ENCODE data around the gene GAS2L1. TPM values are rescaled to one million over a fixed set of nuclear protein-coding genes. Genes with fewer than 3 reads are reported as not detected.
A peak's percentile ranks its signal among the peaks of the same experiment; 100 is the strongest.

GAS2L1 gene
- total and polyA plus RNA-seq, 2 experiments from 2014 or later = 5.2 to 9.5 TPM

DNA sequence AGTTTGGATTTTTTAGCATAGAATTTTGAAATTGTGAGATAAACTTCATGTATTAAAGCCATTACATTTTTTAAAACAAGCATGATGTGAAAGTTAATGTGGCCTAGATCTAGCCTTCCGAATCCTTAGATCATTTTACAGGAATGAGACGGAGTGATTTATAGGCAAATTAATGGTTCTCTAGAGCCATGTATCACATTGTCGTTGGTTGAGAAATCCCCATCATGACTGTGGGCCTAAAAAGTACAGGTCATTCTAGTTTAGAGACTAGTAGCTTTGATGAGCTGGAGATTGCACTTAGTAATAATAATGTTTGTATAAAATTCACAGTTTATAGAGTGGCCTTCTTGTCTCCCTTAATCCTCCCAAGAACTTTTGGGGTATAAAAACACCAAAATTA is 31.3 kb upstream of the GAS2L1 start:
- H3K27me3 ChIP-seq (ENCODE audit: insufficient read depth) = no peaks in the 10 kb centered on the region
- Mint-ChIP-seq H3K27me3 (ENCODE audit: insufficient read depth, low read depth, poor library complexity) (peaks cover 3% of the 10 kb centered on the region), H3K4me3 (no peak overlapping the region), H3K9me3 (no peaks in the 10 kb centered on the region), H3K36me3 (ENCODE audit: low read depth) (peaks cover 99% of the 10 kb centered on the region), H3K4me1 (peaks cover 22% of the 10 kb centered on the region), H3K27ac (no peak overlapping the region)
- no peak overlapping the region for H2AFZ ChIP-seq
- no peak overlapping the region for H3K4me2 ChIP-seq
- H3K4me3 ChIP-seq = no peak overlapping the region
- peaks cover 84% of the 10 kb centered on the region for H3K36me3 ChIP-seq (ENCODE audit: insufficient read depth)
- H3K4me1 ChIP-seq (ENCODE audit: insufficient read depth) = peaks cover 14% of the 10 kb centered on the region
- DNase-seq (ENCODE audit: low spot score) (no peak), ATAC-seq (no peak)
- H3K79me2 ChIP-seq (replicated peaks; ENCODE audit: insufficient read depth) = peaks cover 100% of the 10 kb centered on the region
- no peak overlapping the region for H3K27ac ChIP-seq (ENCODE audit: low read depth)
- peaks cover 80% of the 10 kb centered on the region for H4K20me1 ChIP-seq (replicated peaks; ENCODE audit: insufficient read depth)
- no peaks in the 10 kb centered on the region for H3K9me2 ChIP-seq (ENCODE audit: insufficient read depth)
- H3F3A ChIP-seq (replicated peaks; ENCODE audit: low read depth) = peaks cover 18% of the 10 kb centered on the region
- no peak for TF ChIP-seq EZH2 (IDR thresholded peaks at IDR 0.05; ENCODE audit: low read depth, unreplicated experiment)
- TF ChIP-seq NANOG (IDR thresholded peaks at IDR 0.05; ENCODE audit: borderline replicate concordance) = no peak

DNA sequence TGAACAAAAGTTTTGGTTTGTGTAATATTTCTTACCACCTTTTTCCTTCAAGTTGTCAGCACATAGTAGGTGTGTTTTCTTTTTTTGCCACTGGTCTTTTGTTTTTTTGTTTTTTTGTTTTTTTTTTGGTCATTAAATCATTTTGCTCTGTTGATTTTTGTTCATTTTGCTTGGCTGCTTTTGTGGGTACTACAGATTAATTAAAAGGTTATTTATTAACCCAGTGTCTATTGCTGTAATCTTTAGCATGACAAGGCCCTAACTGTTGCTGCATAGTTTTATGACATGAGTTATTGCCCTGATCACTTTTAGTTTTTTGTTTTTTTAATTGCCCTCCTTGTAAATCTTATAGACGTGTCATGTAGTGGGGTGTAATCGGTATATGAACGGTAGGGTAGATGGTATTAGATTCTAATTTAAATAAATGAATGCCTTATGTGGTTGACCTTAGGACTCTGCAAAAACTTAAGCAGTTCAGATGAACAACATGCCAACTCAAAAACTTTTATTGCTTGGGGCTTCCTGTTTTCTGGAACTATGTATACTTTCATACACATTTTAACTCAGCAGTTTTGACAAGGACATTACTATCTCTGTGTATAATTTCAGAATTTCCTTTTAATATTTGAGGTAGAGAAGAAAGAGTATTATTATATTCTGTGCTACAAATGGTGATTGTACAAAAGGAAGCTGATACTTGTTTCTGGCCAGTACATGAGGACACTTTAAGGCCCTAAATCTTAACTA is 30.5 kb upstream of the GAS2L1 start:
- no peak for DNase-seq (ENCODE audit: low spot score)
- Histone ChIP-seq H3K27ac (ENCODE audit: low read depth) (no peak overlapping the region), H4K20me1 (replicated peaks; ENCODE audit: insufficient read depth) (peaks cover 76% of the 10 kb centered on the region), H3K9me2 (ENCODE audit: insufficient read depth) (no peaks in the 10 kb centered on the region), H3K4me1 (ENCODE audit: insufficient read depth) (peaks cover 6% of the 10 kb centered on the region; the same call in 1 of the 2 replicates), H3K36me3 (ENCODE audit: insufficient read depth) (peaks cover 79% of the 10 kb centered on the region), H3K4me3 (no peak overlapping the region), H3K4me2 (no peak overlapping the region), H2AFZ (no peak overlapping the region), H3K27me3 (ENCODE audit: insufficient read depth) (no peaks in the 10 kb centered on the region), H3K79me2 (replicated peaks; ENCODE audit: insufficient read depth) (peaks cover 100% of the 10 kb centered on the region), H3F3A (replicated peaks; ENCODE audit: low read depth) (peaks cover 18% of the 10 kb centered on the region)
- Mint-ChIP-seq H3K27ac (peak overlapping the region; percentile 9; the same call in 1 of the 2 replicates), H3K36me3 (ENCODE audit: low read depth) (peaks cover 98% of the 10 kb centered on the region), H3K4me3 (no peak overlapping the region), H3K4me1 (peaks cover 14% of the 10 kb centered on the region), H3K9me3 (no peaks in the 10 kb centered on the region), H3K27me3 (ENCODE audit: insufficient read depth, low read depth, poor library complexity) (peaks cover 3% of the 10 kb centered on the region)
- ATAC-seq = no peak
- TF ChIP-seq ZNF331 (CRISPR knock-in tag; IDR thresholded peaks at IDR 0.05; ENCODE audit: low read depth) (no peak), STAT1 (IDR thresholded peaks at IDR 0.05; ENCODE audit: unreplicated experiment) (no peak), JUNB (IDR thresholded peaks at IDR 0.05; ENCODE audit: unreplicated experiment) (no peak), ETS1 (IDR thresholded peaks at IDR 0.05) (no peak), POLR2AphosphoS5 (IDR thresholded peaks at IDR 0.05; ENCODE audit: low read depth) (no peak), CREB1 (CRISPR knock-in tag; IDR thresholded peaks at IDR 0.05; ENCODE audit: low read depth) (no peak), ZNF114 (CRISPR knock-in tag; IDR thresholded peaks at IDR 0.05) (no peak), EZH2 (IDR thresholded peaks at IDR 0.05; ENCODE audit: low read depth, unreplicated experiment) (no peak), NANOG (IDR thresholded peaks at IDR 0.05; ENCODE audit: borderline replicate concordance) (no peak)
- TF ChIP-seq, protein P1, sequence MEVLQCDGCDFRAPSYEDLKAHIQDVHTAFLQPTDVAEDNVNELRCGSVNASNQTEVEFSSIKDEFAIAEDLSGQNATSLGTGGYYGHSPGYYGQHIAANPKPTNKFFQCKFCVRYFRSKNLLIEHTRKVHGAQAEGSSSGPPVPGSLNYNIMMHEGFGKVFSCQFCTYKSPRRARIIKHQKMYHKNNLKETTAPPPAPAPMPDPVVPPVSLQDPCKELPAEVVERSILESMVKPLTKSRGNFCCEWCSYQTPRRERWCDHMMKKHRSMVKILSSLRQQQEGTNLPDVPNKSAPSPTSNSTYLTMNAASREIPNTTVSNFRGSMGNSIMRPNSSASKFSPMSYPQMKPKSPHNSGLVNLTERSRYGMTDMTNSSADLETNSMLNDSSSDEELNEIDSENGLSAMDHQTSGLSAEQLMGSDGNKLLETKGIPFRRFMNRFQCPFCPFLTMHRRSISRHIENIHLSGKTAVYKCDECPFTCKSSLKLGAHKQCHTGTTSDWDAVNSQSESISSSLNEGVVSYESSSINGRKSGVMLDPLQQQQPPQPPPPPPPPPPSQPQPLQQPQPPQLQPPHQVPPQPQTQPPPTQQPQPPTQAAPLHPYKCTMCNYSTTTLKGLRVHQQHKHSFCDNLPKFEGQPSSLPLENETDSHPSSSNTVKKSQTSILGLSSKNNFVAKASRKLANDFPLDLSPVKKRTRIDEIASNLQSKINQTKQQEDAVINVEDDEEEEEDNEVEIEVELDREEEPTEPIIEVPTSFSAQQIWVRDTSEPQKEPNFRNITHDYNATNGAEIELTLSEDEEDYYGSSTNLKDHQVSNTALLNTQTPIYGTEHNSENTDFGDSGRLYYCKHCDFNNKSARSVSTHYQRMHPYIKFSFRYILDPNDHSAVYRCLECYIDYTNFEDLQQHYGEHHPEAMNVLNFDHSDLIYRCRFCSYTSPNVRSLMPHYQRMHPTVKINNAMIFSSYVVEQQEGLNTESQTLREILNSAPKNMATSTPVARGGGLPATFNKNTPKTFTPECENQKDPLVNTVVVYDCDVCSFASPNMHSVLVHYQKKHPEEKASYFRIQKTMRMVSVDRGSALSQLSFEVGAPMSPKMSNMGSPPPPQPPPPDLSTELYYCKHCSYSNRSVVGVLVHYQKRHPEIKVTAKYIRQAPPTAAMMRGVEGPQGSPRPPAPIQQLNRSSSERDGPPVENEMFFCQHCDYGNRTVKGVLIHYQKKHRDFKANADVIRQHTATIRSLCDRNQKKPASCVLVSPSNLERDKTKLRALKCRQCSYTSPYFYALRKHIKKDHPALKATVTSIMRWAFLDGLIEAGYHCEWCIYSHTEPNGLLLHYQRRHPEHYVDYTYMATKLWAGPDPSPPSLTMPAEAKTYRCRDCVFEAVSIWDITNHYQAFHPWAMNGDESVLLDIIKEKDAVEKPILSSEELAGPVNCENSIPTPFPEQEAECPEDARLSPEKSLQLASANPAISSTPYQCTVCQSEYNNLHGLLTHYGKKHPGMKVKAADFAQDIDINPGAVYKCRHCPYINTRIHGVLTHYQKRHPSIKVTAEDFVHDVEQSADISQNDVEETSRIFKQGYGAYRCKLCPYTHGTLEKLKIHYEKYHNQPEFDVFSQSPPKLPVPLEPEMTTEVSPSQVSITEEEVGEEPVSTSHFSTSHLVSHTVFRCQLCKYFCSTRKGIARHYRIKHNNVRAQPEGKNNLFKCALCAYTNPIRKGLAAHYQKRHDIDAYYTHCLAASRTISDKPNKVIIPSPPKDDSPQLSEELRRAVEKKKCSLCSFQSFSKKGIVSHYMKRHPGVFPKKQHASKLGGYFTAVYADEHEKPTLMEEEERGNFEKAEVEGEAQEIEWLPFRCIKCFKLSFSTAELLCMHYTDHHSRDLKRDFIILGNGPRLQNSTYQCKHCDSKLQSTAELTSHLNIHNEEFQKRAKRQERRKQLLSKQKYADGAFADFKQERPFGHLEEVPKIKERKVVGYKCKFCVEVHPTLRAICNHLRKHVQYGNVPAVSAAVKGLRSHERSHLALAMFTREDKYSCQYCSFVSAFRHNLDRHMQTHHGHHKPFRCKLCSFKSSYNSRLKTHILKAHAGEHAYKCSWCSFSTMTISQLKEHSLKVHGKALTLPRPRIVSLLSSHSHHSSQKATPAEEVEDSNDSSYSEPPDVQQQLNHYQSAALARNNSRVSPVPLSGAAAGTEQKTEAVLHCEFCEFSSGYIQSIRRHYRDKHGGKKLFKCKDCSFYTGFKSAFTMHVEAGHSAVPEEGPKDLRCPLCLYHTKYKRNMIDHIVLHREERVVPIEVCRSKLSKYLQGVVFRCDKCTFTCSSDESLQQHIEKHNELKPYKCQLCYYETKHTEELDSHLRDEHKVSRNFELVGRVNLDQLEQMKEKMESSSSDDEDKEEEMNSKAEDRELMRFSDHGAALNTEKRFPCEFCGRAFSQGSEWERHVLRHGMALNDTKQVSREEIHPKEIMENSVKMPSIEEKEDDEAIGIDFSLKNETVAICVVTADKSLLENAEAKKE (CRISPR knock-in tag; IDR thresholded peaks at IDR 0.05) = no peak
- TF ChIP-seq, protein P2, sequence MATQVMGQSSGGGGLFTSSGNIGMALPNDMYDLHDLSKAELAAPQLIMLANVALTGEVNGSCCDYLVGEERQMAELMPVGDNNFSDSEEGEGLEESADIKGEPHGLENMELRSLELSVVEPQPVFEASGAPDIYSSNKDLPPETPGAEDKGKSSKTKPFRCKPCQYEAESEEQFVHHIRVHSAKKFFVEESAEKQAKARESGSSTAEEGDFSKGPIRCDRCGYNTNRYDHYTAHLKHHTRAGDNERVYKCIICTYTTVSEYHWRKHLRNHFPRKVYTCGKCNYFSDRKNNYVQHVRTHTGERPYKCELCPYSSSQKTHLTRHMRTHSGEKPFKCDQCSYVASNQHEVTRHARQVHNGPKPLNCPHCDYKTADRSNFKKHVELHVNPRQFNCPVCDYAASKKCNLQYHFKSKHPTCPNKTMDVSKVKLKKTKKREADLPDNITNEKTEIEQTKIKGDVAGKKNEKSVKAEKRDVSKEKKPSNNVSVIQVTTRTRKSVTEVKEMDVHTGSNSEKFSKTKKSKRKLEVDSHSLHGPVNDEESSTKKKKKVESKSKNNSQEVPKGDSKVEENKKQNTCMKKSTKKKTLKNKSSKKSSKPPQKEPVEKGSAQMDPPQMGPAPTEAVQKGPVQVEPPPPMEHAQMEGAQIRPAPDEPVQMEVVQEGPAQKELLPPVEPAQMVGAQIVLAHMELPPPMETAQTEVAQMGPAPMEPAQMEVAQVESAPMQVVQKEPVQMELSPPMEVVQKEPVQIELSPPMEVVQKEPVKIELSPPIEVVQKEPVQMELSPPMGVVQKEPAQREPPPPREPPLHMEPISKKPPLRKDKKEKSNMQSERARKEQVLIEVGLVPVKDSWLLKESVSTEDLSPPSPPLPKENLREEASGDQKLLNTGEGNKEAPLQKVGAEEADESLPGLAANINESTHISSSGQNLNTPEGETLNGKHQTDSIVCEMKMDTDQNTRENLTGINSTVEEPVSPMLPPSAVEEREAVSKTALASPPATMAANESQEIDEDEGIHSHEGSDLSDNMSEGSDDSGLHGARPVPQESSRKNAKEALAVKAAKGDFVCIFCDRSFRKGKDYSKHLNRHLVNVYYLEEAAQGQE (IDR thresholded peaks at IDR 0.05; ENCODE audit: unreplicated experiment) = no peak

Measured in GM23338 (cell line).